ENCODE measurements around the gene PHACTR1.

DNA sequence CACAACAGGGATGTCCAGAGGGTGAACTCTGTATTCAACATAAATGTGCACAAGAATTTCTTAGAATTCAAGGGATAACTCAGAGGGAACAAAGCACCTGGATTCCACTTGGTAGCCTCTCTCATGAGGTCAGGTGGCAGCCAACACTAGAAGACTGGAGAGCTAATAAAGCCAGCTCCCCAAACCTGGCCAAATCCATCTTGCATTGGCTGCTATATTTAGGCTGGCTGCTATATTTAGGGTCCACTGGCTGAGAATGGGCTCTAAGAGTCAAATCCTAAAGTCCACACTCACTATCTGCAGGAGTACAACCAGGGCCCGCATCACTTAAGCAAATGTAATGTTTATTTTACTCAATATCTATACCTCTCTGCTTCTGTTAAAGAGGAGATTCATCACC lies 591.8 kb downstream of the PHACTR1 start:
- TF ChIP-seq NFRKB (IDR thresholded peaks at IDR 0.05) (no peak), BHLHE40 (IDR thresholded peaks at IDR 0.05; ENCODE audit: borderline replicate concordance) (no peak), ELF4 (IDR thresholded peaks at IDR 0.05) (no peak), SP1 (IDR thresholded peaks at IDR 0.05) (no peak), FOXK2 (IDR thresholded peaks at IDR 0.05) (no peak), FOXM1 (IDR thresholded peaks at IDR 0.05; ENCODE audit: borderline replicate concordance) (no peak), ARNT (IDR thresholded peaks at IDR 0.05) (no peak)
